Measurements from ENCODE around the gene GAS6. TPM values are rescaled to one million over a fixed set of nuclear protein-coding genes. Genes with fewer than 3 reads are reported as not detected.

GAS6 gene
- total RNA-seq, 1 donor, result 33.3 TPM

DNA sequence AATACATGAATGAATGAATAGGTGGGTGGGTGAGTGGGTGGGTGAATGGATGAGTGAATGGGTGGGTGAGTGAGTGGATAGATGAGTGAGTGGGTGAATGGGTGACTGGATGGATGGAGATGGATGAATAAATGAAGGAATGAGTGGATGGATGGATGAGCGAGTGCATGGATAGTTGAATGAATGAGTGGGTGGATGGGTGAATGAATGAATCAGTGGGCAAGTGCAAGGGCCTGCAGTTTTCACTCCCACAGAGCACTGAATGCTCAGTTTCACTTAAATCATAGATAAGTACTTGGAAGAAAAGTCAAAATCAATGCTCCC, 12.4 kb downstream of the GAS6 start:
- DNase-seq (ENCODE audit: low read depth), result no peak
- no peak overlapping the region for H3K4me3 ChIP-seq (ENCODE audit: low read depth, low read length)
- TF ChIP-seq, protein P1, sequence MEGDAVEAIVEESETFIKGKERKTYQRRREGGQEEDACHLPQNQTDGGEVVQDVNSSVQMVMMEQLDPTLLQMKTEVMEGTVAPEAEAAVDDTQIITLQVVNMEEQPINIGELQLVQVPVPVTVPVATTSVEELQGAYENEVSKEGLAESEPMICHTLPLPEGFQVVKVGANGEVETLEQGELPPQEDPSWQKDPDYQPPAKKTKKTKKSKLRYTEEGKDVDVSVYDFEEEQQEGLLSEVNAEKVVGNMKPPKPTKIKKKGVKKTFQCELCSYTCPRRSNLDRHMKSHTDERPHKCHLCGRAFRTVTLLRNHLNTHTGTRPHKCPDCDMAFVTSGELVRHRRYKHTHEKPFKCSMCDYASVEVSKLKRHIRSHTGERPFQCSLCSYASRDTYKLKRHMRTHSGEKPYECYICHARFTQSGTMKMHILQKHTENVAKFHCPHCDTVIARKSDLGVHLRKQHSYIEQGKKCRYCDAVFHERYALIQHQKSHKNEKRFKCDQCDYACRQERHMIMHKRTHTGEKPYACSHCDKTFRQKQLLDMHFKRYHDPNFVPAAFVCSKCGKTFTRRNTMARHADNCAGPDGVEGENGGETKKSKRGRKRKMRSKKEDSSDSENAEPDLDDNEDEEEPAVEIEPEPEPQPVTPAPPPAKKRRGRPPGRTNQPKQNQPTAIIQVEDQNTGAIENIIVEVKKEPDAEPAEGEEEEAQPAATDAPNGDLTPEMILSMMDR (IDR thresholded peaks at IDR 0.05; ENCODE audit: insufficient read depth, low read length), result no peak

DNA sequence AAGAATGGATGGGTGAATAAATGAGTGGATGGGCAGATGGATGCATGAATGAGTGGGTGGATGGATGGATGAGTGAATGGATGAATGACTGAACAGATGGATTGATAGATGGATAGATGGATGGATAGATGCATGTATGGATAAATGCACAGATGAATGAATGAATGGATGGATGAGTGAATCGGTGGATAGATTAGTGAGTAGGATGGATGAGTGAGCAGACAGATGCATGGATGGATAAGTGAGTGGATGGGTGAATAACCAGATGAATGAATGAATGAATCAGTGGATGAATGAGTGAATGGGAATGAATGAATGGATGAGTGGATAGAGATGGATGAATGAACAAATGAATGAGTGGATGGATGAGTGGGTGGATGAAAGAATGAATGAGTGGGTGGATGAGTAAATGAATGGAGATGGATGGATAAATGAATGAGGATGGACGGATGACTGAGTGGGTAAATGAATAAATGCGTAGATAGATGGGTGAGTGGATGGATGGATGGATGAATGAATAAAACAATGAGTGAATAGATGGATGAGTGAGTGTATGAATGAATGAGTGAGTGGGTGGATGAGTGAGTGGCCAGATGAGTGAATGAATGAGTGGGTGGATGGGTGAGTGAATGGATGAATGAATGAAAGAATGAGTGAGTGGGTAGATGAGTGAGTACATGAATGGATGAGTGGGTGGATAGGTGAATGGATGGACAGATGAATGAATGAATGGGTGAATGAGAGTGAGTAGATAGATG, 13.0 kb downstream of the GAS6 start:
- TF ChIP-seq, protein P1 (IDR thresholded peaks at IDR 0.05; ENCODE audit: insufficient read depth, low read length), result no peak
- no peak overlapping the region for H3K4me3 ChIP-seq (ENCODE audit: low read depth, low read length)
- no peak for DNase-seq (ENCODE audit: low read depth)

DNA sequence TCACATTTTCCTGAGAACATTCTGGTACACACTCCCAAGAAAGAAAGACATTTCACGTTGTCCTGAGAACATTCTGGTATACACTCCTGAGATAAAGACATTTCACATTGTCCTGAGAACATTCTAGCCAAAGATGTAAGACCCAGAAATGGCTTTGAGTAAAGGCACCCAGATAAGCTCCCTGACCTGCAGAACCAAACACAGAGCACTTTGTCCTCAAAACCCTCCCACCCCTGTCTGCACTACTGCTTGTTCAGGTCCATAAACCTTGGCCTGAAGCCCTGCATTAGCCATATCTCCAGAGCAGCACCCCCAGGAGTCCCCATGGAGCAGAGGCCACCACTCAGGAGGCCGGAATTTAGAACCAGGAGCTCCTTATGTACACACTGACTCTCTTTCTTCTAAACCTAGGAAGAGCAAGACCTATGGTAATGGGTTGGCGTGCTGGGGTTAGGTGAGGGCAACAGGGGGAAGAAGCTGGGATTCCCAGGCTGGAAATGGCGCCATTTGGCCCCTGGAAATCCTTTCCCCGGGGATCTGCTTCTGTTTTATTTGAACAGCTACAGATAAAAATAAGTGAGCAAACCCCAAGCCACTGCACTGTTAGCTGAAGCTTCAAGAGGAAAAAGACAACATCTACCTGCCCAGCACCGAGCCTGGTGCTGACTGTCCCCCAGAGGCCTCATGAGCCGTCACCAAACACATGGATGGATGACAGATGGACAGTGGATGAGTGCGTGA, 13.7 kb downstream of the GAS6 start:
- DNase-seq (ENCODE audit: low read depth), result no peak
- TF ChIP-seq, protein P1 (IDR thresholded peaks at IDR 0.05; ENCODE audit: insufficient read depth, low read length), result no peak
- H3K4me3 ChIP-seq (ENCODE audit: low read depth, low read length), result no peak overlapping the region

DNA sequence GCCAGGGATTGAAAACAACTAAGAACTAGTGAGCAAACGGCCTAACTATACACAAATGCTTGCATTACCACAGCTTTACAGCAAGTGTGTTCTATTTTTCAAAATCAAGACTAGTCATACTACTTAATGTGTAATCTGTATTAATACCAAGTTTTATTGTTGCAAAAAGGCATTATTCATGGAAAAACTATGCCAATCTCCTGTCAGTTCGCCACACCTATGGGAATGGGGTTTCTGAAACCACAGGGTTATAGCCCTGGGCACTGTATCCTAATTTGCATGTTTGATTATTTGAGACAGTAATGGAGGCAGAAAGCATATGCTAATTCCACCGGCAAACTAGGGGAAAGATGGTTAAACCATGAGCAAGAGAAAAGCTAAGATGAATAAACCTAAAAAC, 14.3 kb downstream of the GAS6 start:
- TF ChIP-seq, protein P1 (IDR thresholded peaks at IDR 0.05; ENCODE audit: insufficient read depth, low read length), result no peak
- no peak overlapping the region for H3K4me3 ChIP-seq (ENCODE audit: low read depth, low read length)
- no peak for DNase-seq (ENCODE audit: low read depth)

DNA sequence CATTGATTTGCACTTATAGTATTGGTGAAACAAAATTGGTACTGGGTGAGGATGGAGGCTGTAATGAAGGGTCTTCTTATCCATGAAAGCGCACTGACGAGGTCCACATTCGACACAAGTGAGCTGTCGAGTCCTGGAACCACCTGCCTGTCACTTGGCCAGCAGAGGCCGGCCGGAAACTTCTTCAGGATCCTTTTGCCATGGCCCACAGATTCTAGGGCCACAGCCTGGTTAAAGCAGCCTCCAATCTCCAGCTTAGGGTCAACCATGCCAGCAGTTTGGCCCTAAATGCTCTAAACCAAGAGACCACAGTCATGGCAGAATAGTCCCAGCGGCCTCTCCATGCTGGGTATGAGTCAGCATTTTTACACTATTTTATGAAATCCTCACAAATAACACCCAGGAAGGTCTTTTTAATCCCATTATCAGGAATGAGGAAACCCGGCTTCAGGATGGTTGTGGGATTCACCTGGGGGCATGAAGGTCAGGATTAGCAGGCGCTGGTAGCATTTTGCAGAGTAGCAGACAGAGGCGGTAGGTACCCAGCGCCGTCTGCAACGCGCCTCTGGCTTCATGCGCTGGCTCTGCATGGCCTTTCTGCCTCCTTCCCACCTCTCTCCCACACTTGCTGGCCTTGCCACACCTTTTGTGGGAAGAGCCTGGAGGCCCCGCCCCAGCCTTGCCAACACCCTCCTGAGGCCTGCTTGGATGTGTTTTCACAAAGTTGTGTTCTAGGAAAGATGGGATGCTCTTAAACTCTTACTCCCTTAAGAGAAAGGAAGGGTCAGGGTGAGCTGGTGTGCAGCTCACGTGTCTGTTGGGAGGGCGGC, 15.2 kb downstream of the GAS6 start:
- TF ChIP-seq, protein P1 (IDR thresholded peaks at IDR 0.05; ENCODE audit: insufficient read depth, low read length), result no peak
- no peak overlapping the region for H3K4me3 ChIP-seq (ENCODE audit: low read depth, low read length)
- DNase-seq (ENCODE audit: low read depth), result no peak

DNA sequence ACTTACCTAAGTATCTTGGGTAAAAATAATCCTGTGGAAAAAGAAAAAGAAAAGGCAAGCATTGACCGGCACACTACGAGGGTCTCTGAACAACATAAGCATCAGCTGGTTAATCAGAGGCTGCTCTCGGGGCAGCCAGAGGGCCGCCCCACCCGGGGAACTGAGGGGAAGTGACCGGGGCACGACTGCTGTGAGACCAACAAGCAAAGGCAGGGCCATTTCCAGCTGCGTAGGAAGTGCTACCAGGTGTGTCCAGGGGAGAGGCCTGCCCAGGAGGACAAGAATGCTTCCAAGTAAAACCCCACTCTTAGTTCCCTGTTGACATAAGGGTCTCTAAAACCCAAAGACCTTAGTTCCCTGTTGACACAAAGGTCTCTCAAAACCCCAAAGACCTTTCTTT, 15.9 kb downstream of the GAS6 start:
- no peak overlapping the region for H3K4me3 ChIP-seq (ENCODE audit: low read depth, low read length)
- no peak for DNase-seq (ENCODE audit: low read depth)
- TF ChIP-seq, protein P1 (IDR thresholded peaks at IDR 0.05; ENCODE audit: insufficient read depth, low read length), result no peak
